ENCODE measurements around the gene SLC6A3.
"Not testable (repeated sequence)": the region's sequence is repeated elsewhere in the genome, so short reads cannot be mapped to it uniquely, and the experiment has no call there.

The SLC6A3 gene

GRCh38 chr5:1383344-1383743 is 61.9 kb downstream of the SLC6A3 start:
- no peak for DNase-seq

GRCh38 chr5:1382248-1382700 is 63.0 kb downstream of the SLC6A3 start:
- no peak for DNase-seq

- DNase-seq: no peak
Measured at GRCh38 chr5:1381370-1382247, 63.6 kb downstream of the SLC6A3 start.

GRCh38 chr5:1380910-1381309 is 64.3 kb downstream of the SLC6A3 start:
- no peak for DNase-seq

GRCh38 chr5:1380011-1380817 is 65.0 kb downstream of the SLC6A3 start:
- no peak for DNase-seq

- DNase-seq: no peak
Measured at GRCh38 chr5:1378866-1379659, 66.2 kb downstream of the SLC6A3 start.

GRCh38 chr5:1378096-1378495 is 67.1 kb downstream of the SLC6A3 start:
- no peak for DNase-seq

- no peak for DNase-seq
Measured at GRCh38 chr5:1376981-1377380, 68.3 kb downstream of the SLC6A3 start.

- no peak for DNase-seq
Measured at GRCh38 chr5:1375871-1376810, 69.1 kb downstream of the SLC6A3 start.

GRCh38 chr5:1374679-1375055 is 70.6 kb downstream of the SLC6A3 start:
- no peak for DNase-seq

- no peak for DNase-seq
Measured at GRCh38 chr5:1374030-1374678, 71.1 kb downstream of the SLC6A3 start.

- DNase-seq: not testable (repeated sequence)
Measured at GRCh38 chr5:1371972-1372342, 73.3 kb downstream of the SLC6A3 start.

- no peak for DNase-seq
Measured at GRCh38 chr5:1371218-1371971, 73.8 kb downstream of the SLC6A3 start.

GRCh38 chr5:1370006-1370405 is 75.2 kb downstream of the SLC6A3 start:
- DNase-seq: no peak

- no peak for DNase-seq
Measured at GRCh38 chr5:1368756-1369155, 76.5 kb downstream of the SLC6A3 start.

- no peak for DNase-seq
Measured at GRCh38 chr5:1368236-1368635, 77.0 kb downstream of the SLC6A3 start.

- DNase-seq: no peak
Measured at GRCh38 chr5:1367149-1367548, 78.1 kb downstream of the SLC6A3 start.

- no peak for DNase-seq
Measured at GRCh38 chr5:1366514-1366913, 78.7 kb downstream of the SLC6A3 start.

- no peak for DNase-seq
Measured at GRCh38 chr5:1364211-1364610, 81.0 kb downstream of the SLC6A3 start.

GRCh38 chr5:1363581-1363980 is 81.7 kb downstream of the SLC6A3 start:
- no peak for DNase-seq

- no peak for DNase-seq
Measured at GRCh38 chr5:1363160-1363559, 82.1 kb downstream of the SLC6A3 start.
